Endothelial cell of umbilical vein (primary cell): ENCODE measurements around the gene GPR34. TPM values are rescaled to one million over a fixed set of nuclear protein-coding genes. Genes with fewer than 3 reads are reported as not detected.

ENCODE experiments used
- BruUV-seq: library from RNA; stranded (reverse); fragments of 400-500 nt; replicated peaks from 2 replicates; lab custom pipeline; 2021; lab: Mats Ljungman, UMichigan
- CTCF ChIA-PET: fragments of 300-600, 350-600 bp; sonication (Branson Sonifier 250); formaldehyde crosslinking; loops from one replicate; lab custom pipeline; 2021; ENCODE audit warnings: antibody characterized with exemption, inconsistent platforms; lab: Charles Lee
- POLR2A ChIA-PET: fragments of 300-600, 350-600 bp; sonication (Branson Sonifier 250); formaldehyde crosslinking; loops from one replicate; lab custom pipeline; 2021; ENCODE audit warnings: antibody characterized with exemption, inconsistent platforms; lab: Charles Lee
- DNase-seq: peaks from one replicate; pipeline ENCODE4 v3.0.0-alpha.2; 2011; ENCODE audit warnings: low read depth, low spot score
- FAIRE-seq: peaks from 2 replicates; lab custom pipeline; 2011; peaks lifted over from hg19 to GRCh38; lab: Jason Lieb, UNC
- H2AFZ ChIP-seq: 2 replicates; pipeline ENCODE4 v1.6.0; 2012; ENCODE audit warnings: low read depth, low read length, control low read depth, inconsistent platforms
- H3K27ac ChIP-seq: 2 replicates; pipeline ENCODE4 v1.5.1; 2011; ENCODE audit warnings: low read depth, mild to moderate bottlenecking, control low read depth, low read length, moderate library complexity; ENCODE audit not compliant: insufficient read depth
- H3K27me3 ChIP-seq, 2 experiments: 2 replicates each; pipeline versions ENCODE4 v1.6.0 to v1.6.1; 2011; ENCODE audit warnings: low read length in 2 of 2, mixed read lengths in 1 of 2; ENCODE audit not compliant: control insufficient read depth in 2 of 2, insufficient read depth in 2 of 2
- H3K36me3 ChIP-seq, 2 experiments: 2 replicates in 1 of 2; 3 replicates in 1 of 2; pipeline ENCODE4 v1.5.1; 2011; ENCODE audit warnings: low read length in 2 of 2, mild to moderate bottlenecking in 1 of 2, moderate library complexity in 1 of 2; ENCODE audit not compliant: control insufficient read depth in 2 of 2, insufficient read depth in 2 of 2; ENCODE audit errors: extremely low read depth in 1 of 2
- H3K4me1 ChIP-seq: 3 replicates; pipeline ENCODE4 v1.5.1; 2011; ENCODE audit warnings: mild to moderate bottlenecking, low read length; ENCODE audit not compliant: control insufficient read depth, insufficient read depth; ENCODE audit errors: extremely low read depth
- H3K4me2 ChIP-seq: 2 replicates; pipeline ENCODE4 v1.6.1; 2011; ENCODE audit warnings: low read length, control low read depth, mixed read lengths; ENCODE audit not compliant: insufficient read depth
- H3K4me3 ChIP-seq, 3 experiments: fragments of 200-600 bp in 1 of 3; sonication (generic), shearing (Covaris generic) in 1 of 3; replicated peaks in 1 of 3; 2 replicates each; pipeline ENCODE4 v1.5.1; 2011 to 2016; ENCODE audit warnings: control low read depth in 3 of 3, low read length in 3 of 3, mild to moderate bottlenecking in 2 of 3, inconsistent platforms in 1 of 3, low read depth in 1 of 3, moderate library complexity in 1 of 3; ENCODE audit not compliant: insufficient read depth in 1 of 3
- H3K79me2 ChIP-seq: 2 replicates; pipeline ENCODE4 v1.6.0; 2012; ENCODE audit warnings: low read length, inconsistent platforms; ENCODE audit not compliant: control insufficient read depth, insufficient read depth
- H3K9ac ChIP-seq: replicated peaks from 2 replicates; pipeline ENCODE3; 2011; ENCODE audit warnings: low read length, control low read depth; ENCODE audit not compliant: insufficient read depth; ENCODE audit errors: extremely low read depth
- H3K9me1 ChIP-seq: replicated peaks from 3 replicates; pipeline ENCODE4 v1.6.0; 2011; ENCODE audit warnings: mild to moderate bottlenecking, low read length; ENCODE audit not compliant: control insufficient read depth, insufficient read depth; ENCODE audit errors: extremely low read depth
- H3K9me3 ChIP-seq: replicated peaks from 2 replicates; pipeline ENCODE4 v1.5.1; 2012; ENCODE audit warnings: low read length, inconsistent platforms; ENCODE audit not compliant: control insufficient read depth, insufficient read depth
- H4K20me1 ChIP-seq: replicated peaks from 2 replicates; pipeline ENCODE3; 2011; ENCODE audit warnings: mild to moderate bottlenecking, low read length; ENCODE audit not compliant: control insufficient read depth, insufficient read depth; ENCODE audit errors: extremely low read depth
- CTCF ChIP-seq, 2 donors: IDR thresholded peaks; 1 replicate in 1 of 2; 2 replicates in 1 of 2; pipeline ENCODE4 v1.5.1; 2011; ENCODE audit warnings: low read length in 2 of 2, mild to moderate bottlenecking in 2 of 2, moderate library complexity in 2 of 2, control low read depth in 1 of 2, inconsistent platforms in 1 of 2, low read depth in 1 of 2; ENCODE audit not compliant: insufficient read depth in 1 of 2; ENCODE audit errors: extremely low read depth in 1 of 2
- EZH2 ChIP-seq: IDR thresholded peaks from 2 replicates; pipeline ENCODE4 v1.6.1; 2012; ENCODE audit warnings: borderline replicate concordance, low read depth, mild to moderate bottlenecking, moderate library complexity, low read length, inconsistent platforms; ENCODE audit not compliant: severe bottlenecking
- FOS ChIP-seq: IDR thresholded peaks from 2 replicates; pipeline ENCODE4 v1.6.1; 2011; ENCODE audit warnings: mild to moderate bottlenecking, low read length, moderate library complexity, borderline replicate concordance; ENCODE audit not compliant: insufficient read depth
- GATA2 ChIP-seq: IDR thresholded peaks from 2 replicates; pipeline ENCODE4 v1.7.0; 2011; ENCODE audit warnings: low read depth, mild to moderate bottlenecking, moderate library complexity, mixed read lengths, low read length; ENCODE audit not compliant: insufficient read length, insufficient read depth
- JUN ChIP-seq: IDR thresholded peaks from 2 replicates; pipeline ENCODE4 v1.6.1; 2011; ENCODE audit warnings: borderline replicate concordance, low read depth; ENCODE audit not compliant: insufficient read length, insufficient read depth
- MAX ChIP-seq: IDR thresholded peaks from 2 replicates; pipeline ENCODE4 v1.6.1; 2011; ENCODE audit not compliant: insufficient read depth, insufficient read length
- MYC ChIP-seq: IDR thresholded peaks from one replicate; pipeline ENCODE4 v1.6.1; 2011; ENCODE audit warnings: mild to moderate bottlenecking, low read depth, low read length
- POLR2A ChIP-seq: IDR thresholded peaks from 2 replicates; pipeline ENCODE4 v1.6.1; 2012; ENCODE audit warnings: low read depth, mild to moderate bottlenecking, control low read depth, low read length
- POLR2AphosphoS5 ChIP-seq: IDR thresholded peaks from 2 replicates; pipeline ENCODE4 v1.6.1; 2012; ENCODE audit warnings: low read depth, mild to moderate bottlenecking, control low read depth, low read length, moderate library complexity; ENCODE audit not compliant: insufficient read depth
- dilution Hi-C: fragments of 300-500 bp; cut with MboI; formaldehyde crosslinking; loops from one replicate; pipeline ENCODE4 v1.15.0; 2019; ENCODE audit warnings: low sequenced_read_pairs; ENCODE audit not compliant: extremely low pct_ligation_motif_present
- intact Hi-C: fragments of 100-400 bp; cut with micrococcal nuclease; formaldehyde crosslinking; loops from one replicate; pipeline ENCODE4 v1.10.0; 2022
- polyA plus RNA-seq, 4 experiments: library from polyadenylated mRNA; depleted of rRNA in 3 of 4; stranded (reverse) in 3 of 4; unstranded in 1 of 4; fragments of >200 nt; gene quantifications; 2 replicates each; pipeline versions ENCODE4 v1.2.1 to v1.2.3, GENCODE V29; 2011 to 2012; ENCODE audit warnings: missing spikeins in 1 of 4
- total RNA-seq: library from RNA; stranded (reverse); gene quantifications from 2 replicates; pipeline ENCODE4 v1.2.3, GENCODE V29; 2021

GPR34 gene
- total and polyA plus RNA-seq, 2 donors (not counting 3 experiments of a cell fraction or from before 2014, with no cell fraction given), result not detected

- dilution Hi-C loops, result no loop called here
- H3K4me2 ChIP-seq, result no peak overlapping the region
- DNase-seq, result no peak
Observed at GRCh38 chrX:41720125-41720779, 31.5 kb downstream of the GPR34 start.

More at GRCh38 chrX:41720125-41720779, 31.5 kb downstream of the GPR34 start:
- Histone ChIP-seq H3K36me3 (no peaks in the 10 kb centered on the region), H4K20me1 (no peaks in the 10 kb centered on the region), H3K9me3 (no peaks in the 10 kb centered on the region), H3K4me3 (no peak overlapping the region), H3K27me3 (no peaks in the 10 kb centered on the region), H3K27ac (no peak overlapping the region), H3K9ac (no peak overlapping the region), H3K79me2 (no peaks in the 10 kb centered on the region), H2AFZ (no peak overlapping the region), H3K9me1 (no peaks in the 10 kb centered on the region), H3K4me1 (no peaks in the 10 kb centered on the region)
- no peak for TF ChIP-seq JUN
- TF ChIP-seq MAX, result no peak
- no peak for TF ChIP-seq GATA2
- no peak for TF ChIP-seq FOS
- TF ChIP-seq EZH2, result no peak
- TF ChIP-seq CTCF (IDR thresholded peaks at IDR 0.05; ENCODE audit: extremely low read depth in 1 of 2, insufficient read depth in 1 of 2, low read depth in 1 of 2, low read length in 2 of 2), result no peak
- TF ChIP-seq POLR2AphosphoS5, result no peak
- TF ChIP-seq POLR2A, result no peak
- no peak for TF ChIP-seq MYC
- CTCF ChIA-PET, result no interaction called here
- POLR2A ChIA-PET, result no interaction called here
- no TSS peak for BruUV-seq
- FAIRE-seq, result no peak
- intact Hi-C loops, result no loop called here
